GM13977 (cell line): ENCODE results near the gene IRS1.

Source experiments
- DNase-seq: peaks from one replicate; pipeline ENCODE4 v3.0.0; 2012; ENCODE audit warnings: low spot score
- CTCF ChIP-seq: IDR thresholded peaks from 2 replicates; pipeline ENCODE4 v1.5.1; 2012; ENCODE audit warnings: mild to moderate bottlenecking, control low read depth; ENCODE audit not compliant: insufficient read depth; ENCODE audit errors: extremely low read depth, missing control alignments
- in situ Hi-C: fragments of 300-500 bp; cut with MboI; formaldehyde crosslinking; loops from one replicate; pipeline ENCODE4 v1.12.0; 2022; ENCODE audit warnings: low sequenced_read_pairs, low pct_unique_long_range_greater_than_20kb, mixed read lengths, inconsistent platforms; ENCODE audit not compliant: unreplicated experiment

The IRS1 gene

GRCh38 chr2:226839951-226840350 lies 40.3 kb upstream of the IRS1 start:
- TF ChIP-seq CTCF, result no peak
- in situ Hi-C loops, result no loop called here
- DNase-seq, result no peak

GRCh38 chr2:226839161-226839560 lies 39.5 kb upstream of the IRS1 start:
- in situ Hi-C loops, result no loop called here
- no peak for DNase-seq
- TF ChIP-seq CTCF, result no peak

- no peak for TF ChIP-seq CTCF
- DNase-seq, result peak; percentile 17
- in situ Hi-C loops, result no loop called here
Measured at GRCh38 chr2:226838722-226839121, 39.1 kb upstream of the IRS1 start.

- no peak for TF ChIP-seq CTCF
- in situ Hi-C loops, result no loop called here
- DNase-seq, result no peak
Measured at GRCh38 chr2:226837787-226838603, 38.4 kb upstream of the IRS1 start.

GRCh38 chr2:226837334-226837733 lies 37.7 kb upstream of the IRS1 start:
- DNase-seq, result no peak
- in situ Hi-C loops, result no loop called here
- no peak for TF ChIP-seq CTCF

GRCh38 chr2:226836548-226836885 lies 36.9 kb upstream of the IRS1 start:
- no peak for DNase-seq
- no peak for TF ChIP-seq CTCF
- in situ Hi-C loops, result no loop called here
